ENCODE data around the gene OBSL1.

Gene OBSL1

DNA sequence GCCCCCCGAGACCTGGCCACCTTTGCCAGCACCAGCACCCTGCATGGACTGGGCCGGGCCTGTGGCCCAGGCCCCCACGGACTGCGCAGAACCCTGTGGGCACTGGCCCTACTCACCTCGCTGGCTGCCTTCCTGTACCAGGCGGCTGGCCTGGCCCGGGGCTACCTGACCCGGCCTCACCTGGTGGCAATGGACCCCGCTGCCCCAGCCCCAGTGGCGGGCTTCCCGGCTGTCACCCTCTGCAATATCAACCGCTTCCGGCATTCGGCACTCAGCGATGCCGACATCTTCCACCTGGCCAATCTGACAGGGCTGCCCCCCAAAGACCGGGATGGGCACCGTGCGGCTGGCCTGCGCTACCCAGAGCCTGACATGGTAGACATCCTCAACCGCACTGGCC lies 56.5 kb downstream of the OBSL1 start:
- in situ Hi-C loops (cut with HindIII; ENCODE audit: low pct_ligation_motif_present, low sequenced_read_pairs), result no loop called here
- no peak overlapping the region for H3K27ac ChIP-seq
- peaks cover 71% of the 10 kb centered on the region for H3K27me3 ChIP-seq (replicated peaks)
- H3K4me3 ChIP-seq (ENCODE audit: low read depth, low read length), result no peak overlapping the region
- DNase-seq, result no peak
- TF ChIP-seq, protein P1, sequence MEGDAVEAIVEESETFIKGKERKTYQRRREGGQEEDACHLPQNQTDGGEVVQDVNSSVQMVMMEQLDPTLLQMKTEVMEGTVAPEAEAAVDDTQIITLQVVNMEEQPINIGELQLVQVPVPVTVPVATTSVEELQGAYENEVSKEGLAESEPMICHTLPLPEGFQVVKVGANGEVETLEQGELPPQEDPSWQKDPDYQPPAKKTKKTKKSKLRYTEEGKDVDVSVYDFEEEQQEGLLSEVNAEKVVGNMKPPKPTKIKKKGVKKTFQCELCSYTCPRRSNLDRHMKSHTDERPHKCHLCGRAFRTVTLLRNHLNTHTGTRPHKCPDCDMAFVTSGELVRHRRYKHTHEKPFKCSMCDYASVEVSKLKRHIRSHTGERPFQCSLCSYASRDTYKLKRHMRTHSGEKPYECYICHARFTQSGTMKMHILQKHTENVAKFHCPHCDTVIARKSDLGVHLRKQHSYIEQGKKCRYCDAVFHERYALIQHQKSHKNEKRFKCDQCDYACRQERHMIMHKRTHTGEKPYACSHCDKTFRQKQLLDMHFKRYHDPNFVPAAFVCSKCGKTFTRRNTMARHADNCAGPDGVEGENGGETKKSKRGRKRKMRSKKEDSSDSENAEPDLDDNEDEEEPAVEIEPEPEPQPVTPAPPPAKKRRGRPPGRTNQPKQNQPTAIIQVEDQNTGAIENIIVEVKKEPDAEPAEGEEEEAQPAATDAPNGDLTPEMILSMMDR (IDR thresholded peaks at IDR 0.05; ENCODE audit: low read depth, low read length, missing control alignments), result no peak
- H3K36me3 ChIP-seq (replicated peaks), result no peaks in the 10 kb centered on the region

DNA sequence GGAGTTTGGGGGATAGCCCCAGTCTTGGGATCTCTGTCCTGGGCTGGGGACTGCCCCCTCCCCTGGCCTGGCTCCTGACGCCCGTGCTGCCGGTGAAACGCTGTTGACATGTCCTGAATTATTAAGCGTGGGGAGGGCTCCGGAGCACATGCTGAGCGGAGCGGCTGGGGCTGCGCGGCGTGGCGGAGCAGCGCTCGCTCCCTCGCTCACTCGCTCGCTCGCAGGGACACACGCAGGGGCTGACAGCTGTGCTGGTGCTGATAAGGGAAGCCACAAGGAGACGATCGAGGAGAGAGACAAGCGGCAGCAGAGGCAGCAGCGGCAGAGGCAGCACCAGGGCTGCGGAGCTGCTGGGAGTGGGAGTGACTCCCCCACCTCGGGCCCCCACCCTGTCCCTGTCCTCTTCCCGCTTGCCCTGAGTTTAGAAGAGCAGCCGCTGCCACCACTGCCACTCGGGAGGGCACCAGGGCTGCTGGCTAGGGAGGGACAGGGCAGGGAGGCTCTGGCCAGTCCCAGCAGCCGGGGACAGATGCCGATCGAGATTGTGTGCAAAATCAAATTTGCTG lies 57.1 kb downstream of the OBSL1 start, which contains the start of gene ASIC4:
ASIC4 (plus strand) TSS at position 287 of the 566 bp plus-strand sequence; CDS start at position 530, 243 bp downstream.
- H3K27me3 ChIP-seq (replicated peaks), result peaks cover 71% of the 10 kb centered on the region
- in situ Hi-C loops (cut with HindIII; ENCODE audit: low pct_ligation_motif_present, low sequenced_read_pairs), result no loop called here
- H3K27ac ChIP-seq, result no peak within 1 kb of the TSS
- no peaks in the 10 kb centered on the region for H3K36me3 ChIP-seq (replicated peaks)
- TF ChIP-seq, protein P1 (IDR thresholded peaks at IDR 0.05; ENCODE audit: low read depth, low read length, missing control alignments), result no peak
- DNase-seq, result no peak
- no peak within 1 kb of the TSS for H3K4me3 ChIP-seq (ENCODE audit: low read depth, low read length)

DNA sequence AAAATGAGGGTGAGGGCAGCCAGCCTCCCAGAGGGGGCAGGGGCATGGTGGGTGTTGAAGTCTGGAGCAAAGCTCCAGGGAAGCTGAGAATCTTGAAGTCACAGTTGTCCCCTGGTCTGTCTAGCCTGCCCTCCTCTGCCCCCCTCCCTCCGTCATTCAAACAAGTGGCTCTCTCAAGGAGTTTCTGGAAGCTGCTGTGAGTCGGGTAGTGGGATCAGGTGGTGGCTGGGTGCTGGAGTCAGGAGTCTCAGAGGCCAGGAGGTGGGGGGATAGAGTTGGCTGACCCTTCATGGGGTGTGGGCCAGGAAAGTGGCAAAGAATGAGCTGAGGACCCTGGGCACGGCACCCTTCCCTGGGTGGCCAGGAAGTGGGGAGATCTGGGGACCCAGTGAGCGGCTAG lies 57.6 kb downstream of the OBSL1 start:
- Histone ChIP-seq H3K27ac (no peak overlapping the region), H3K27me3 (replicated peaks) (peaks cover 71% of the 10 kb centered on the region), H3K36me3 (replicated peaks) (no peaks in the 10 kb centered on the region), H3K4me3 (ENCODE audit: low read depth, low read length) (no peak overlapping the region)
- in situ Hi-C loops (cut with HindIII; ENCODE audit: low pct_ligation_motif_present, low sequenced_read_pairs), result no loop called here
- DNase-seq, result no peak
- TF ChIP-seq, protein P1 (IDR thresholded peaks at IDR 0.05; ENCODE audit: low read depth, low read length, missing control alignments), result no peak

DNA sequence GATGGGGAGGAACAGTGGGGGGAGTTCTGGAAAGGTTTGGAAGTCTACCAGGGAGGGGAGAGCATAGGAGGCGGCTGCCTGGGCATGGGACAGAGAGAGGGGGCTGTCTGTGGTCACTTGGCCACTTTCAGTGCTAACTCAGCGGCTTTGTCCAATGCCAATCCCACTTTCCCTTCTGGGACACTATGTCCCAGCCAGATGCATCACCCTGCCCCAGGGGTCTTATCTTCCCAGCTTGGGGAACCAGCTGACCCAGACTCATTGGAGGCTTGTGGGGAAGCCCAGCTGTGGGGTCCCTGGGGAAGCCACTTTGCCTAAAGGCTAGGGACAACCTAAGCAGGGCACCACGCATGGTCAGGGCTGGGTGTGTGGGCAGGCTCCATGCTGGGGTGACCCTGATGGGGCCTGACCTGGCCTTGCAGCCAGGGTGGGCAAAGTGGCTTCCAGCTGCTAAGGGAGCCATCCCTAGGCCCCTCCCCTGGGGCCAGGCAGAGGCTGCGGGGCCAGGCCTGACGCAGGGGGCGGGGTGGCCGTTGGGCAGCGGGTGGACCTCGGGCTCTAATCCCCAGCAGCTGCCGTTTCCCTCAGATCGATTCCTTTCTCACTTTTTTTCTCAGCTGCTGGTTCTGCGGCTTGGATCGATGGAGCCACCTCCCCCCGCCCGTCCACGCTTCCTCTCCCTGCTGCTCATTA lies 58.7 kb downstream of the OBSL1 start:
- no peak for DNase-seq
- peaks cover 64% of the 10 kb centered on the region for H3K27me3 ChIP-seq (replicated peaks)
- in situ Hi-C loops (cut with HindIII; ENCODE audit: low pct_ligation_motif_present, low sequenced_read_pairs), result no loop called here
- H3K36me3 ChIP-seq (replicated peaks), result no peaks in the 10 kb centered on the region
- H3K27ac ChIP-seq, result no peak overlapping the region
- no peak overlapping the region for H3K4me3 ChIP-seq (ENCODE audit: low read depth, low read length)
- TF ChIP-seq, protein P1 (IDR thresholded peaks at IDR 0.05; ENCODE audit: low read depth, low read length, missing control alignments), result no peak

DNA sequence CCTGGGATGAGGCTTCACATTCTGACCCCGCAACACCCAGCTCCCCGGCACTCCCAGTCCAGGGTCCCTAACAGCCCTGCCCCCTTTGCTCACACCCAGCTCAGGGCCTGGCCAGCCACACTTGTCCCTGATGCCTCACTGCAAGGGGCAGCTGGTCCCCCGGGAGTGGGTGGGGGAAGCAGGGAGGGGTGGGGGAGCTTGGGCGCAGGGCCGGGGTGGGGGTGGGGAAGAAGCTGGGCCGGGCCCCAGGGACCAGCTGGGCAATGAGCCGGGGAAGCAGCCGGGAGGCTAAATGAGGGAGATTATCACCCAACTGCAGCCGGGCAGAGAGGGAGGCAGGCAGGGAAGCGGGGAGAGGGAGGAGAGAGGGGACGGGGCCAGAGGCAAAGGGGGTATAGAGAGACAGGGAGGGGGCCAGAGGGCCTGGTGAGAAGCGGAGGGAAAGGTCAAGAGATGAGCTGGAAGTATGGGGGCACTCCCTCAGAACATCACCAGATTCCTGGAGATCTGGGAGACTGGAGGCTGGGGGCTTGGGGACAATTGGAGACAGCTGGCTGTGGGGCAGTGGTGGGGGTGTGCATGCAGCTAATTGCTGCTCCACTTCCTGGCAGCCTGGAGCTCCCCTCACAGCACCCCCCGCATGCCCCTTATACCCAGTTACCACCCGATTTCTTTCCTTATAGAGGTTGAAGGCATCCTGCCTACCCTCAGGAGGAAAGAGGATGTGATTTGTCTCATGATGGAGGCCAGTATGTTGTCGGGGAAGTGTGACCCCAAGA lies 59.6 kb downstream of the OBSL1 start:
- no peak overlapping the region for H3K4me3 ChIP-seq (ENCODE audit: low read depth, low read length)
- TF ChIP-seq, protein P1 (IDR thresholded peaks at IDR 0.05; ENCODE audit: low read depth, low read length, missing control alignments), result no peak
- DNase-seq, result no peak
- H3K27me3 ChIP-seq (replicated peaks), result peaks cover 59% of the 10 kb centered on the region
- no peak overlapping the region for H3K27ac ChIP-seq
- in situ Hi-C loops (cut with HindIII; ENCODE audit: low pct_ligation_motif_present, low sequenced_read_pairs), result no loop called here
- H3K36me3 ChIP-seq (replicated peaks), result no peaks in the 10 kb centered on the region

Measured in brain microvascular endothelial cell (primary cell).